H1 (cell line): ENCODE results near the gene UBE2D2. TPM values are rescaled to one million over a fixed set of nuclear protein-coding genes. Genes with fewer than 3 reads are reported as not detected.
A peak's percentile ranks its signal among the peaks of the same experiment; 100 is the strongest.

ENCODE experiments used
- CTCF ChIA-PET: fragments of 300-600 bp; sonication (Branson Sonifier 250); formaldehyde crosslinking; loops from one replicate; lab custom pipeline; 2021; ENCODE audit not compliant: partially characterized antibody; lab: Charles Lee
- POLR2A ChIA-PET: fragments of 300-600 bp; sonication (Branson Sonifier 250); formaldehyde crosslinking; loops from one replicate; lab custom pipeline; 2021; ENCODE audit warnings: inconsistent platforms; ENCODE audit not compliant: partially characterized antibody; lab: Charles Lee
- DNase-seq, 2 experiments: peaks; one replicate each; pipeline versions ENCODE4 v3.0.0 to v3.0.0-alpha.2; 2010 to 2022; ENCODE audit warnings: low spot score in 2 of 2, low read depth in 1 of 2, mixed read lengths in 1 of 2
- FAIRE-seq: peaks from 2 replicates; lab custom pipeline; 2011; peaks lifted over from hg19 to GRCh38; lab: Jason Lieb, UNC
- H2AFZ ChIP-seq: 2 replicates; pipeline ENCODE4 v1.8.1; 2012; ENCODE audit warnings: low read length, inconsistent platforms
- H2AK5ac ChIP-seq: 2 replicates; pipeline ENCODE4 v1.6.1; 2013; ENCODE audit warnings: low read depth, low read length
- H2BK120ac ChIP-seq: replicated peaks from 2 replicates; pipeline ENCODE3; 2013; ENCODE audit warnings: low read depth, low read length, inconsistent platforms
- H2BK12ac ChIP-seq: 2 replicates; pipeline ENCODE4 v1.6.1; 2013; ENCODE audit warnings: low read depth, low read length
- H2BK15ac ChIP-seq: 2 replicates; pipeline ENCODE4 v1.6.1; 2013; ENCODE audit warnings: low read length
- H2BK20ac ChIP-seq: 2 replicates; pipeline ENCODE4 v1.6.1; 2013; ENCODE audit warnings: low read length
- H2BK5ac ChIP-seq: 2 replicates; pipeline ENCODE4 v1.6.1; 2013; ENCODE audit warnings: low read depth, low read length
- H3K14ac ChIP-seq: 2 replicates; pipeline ENCODE4 v1.6.1; 2013; ENCODE audit warnings: inconsistent platforms; ENCODE audit not compliant: insufficient read length
- H3K18ac ChIP-seq: 2 replicates; pipeline ENCODE4 v1.6.1; 2013; ENCODE audit warnings: low read length; ENCODE audit errors: extremely low read depth
- H3K23ac ChIP-seq: 2 replicates; pipeline ENCODE4 v1.6.1; 2013; ENCODE audit warnings: inconsistent platforms; ENCODE audit not compliant: insufficient read length
- H3K23me2 ChIP-seq: 2 replicates; pipeline ENCODE4 v1.6.1; 2013; ENCODE audit warnings: low read depth, low read length
- H3K27ac ChIP-seq: 2 replicates; pipeline ENCODE4 v1.6.1; 2011; ENCODE audit warnings: low read depth, low read length, inconsistent platforms
- H3K27me3 ChIP-seq, 4 experiments: replicated peaks in 1 of 4; 1 replicate in 1 of 4; 2 replicates in 3 of 4; pipeline versions ENCODE4 v1.6.1 to v1.8.1; 2011 to 2013; ENCODE audit warnings: low read length in 3 of 4, mild to moderate bottlenecking in 3 of 4, inconsistent platforms in 2 of 4, mixed read lengths in 2 of 4, moderate library complexity in 1 of 4; ENCODE audit not compliant: control insufficient read depth in 3 of 4, insufficient read depth in 3 of 4; ENCODE audit errors: extremely low read depth in 1 of 4
- H3K36me3 ChIP-seq, 4 experiments: 2 replicates each; pipeline versions ENCODE4 v1.6.1 to v1.8.1; 2011 to 2013; ENCODE audit warnings: mild to moderate bottlenecking in 4 of 4, low read length in 3 of 4, moderate library complexity in 2 of 4, control low read depth in 1 of 4, inconsistent platforms in 1 of 4; ENCODE audit not compliant: insufficient read depth in 4 of 4, control insufficient read depth in 2 of 4
- H3K4ac ChIP-seq: replicated peaks from 2 replicates; pipeline ENCODE3; 2013; ENCODE audit warnings: low read length, low read depth, mixed read lengths, inconsistent platforms; ENCODE audit not compliant: insufficient read length
- H3K4me1 ChIP-seq, 4 experiments: replicated peaks in 1 of 4; 1 replicate in 1 of 4; 2 replicates in 3 of 4; pipeline versions ENCODE4 v1.6.1 to v1.8.1; 2011 to 2013; ENCODE audit warnings: low read length in 3 of 4, inconsistent platforms in 2 of 4, mixed read lengths in 1 of 4; ENCODE audit not compliant: insufficient read depth in 4 of 4, control insufficient read depth in 3 of 4
- H3K4me2 ChIP-seq, 2 experiments: 2 replicates each; pipeline versions ENCODE4 v1.6.1 to v1.8.1; 2011 to 2013; ENCODE audit warnings: low read depth in 2 of 2, low read length in 2 of 2, control low read depth in 1 of 2, inconsistent platforms in 1 of 2, mild to moderate bottlenecking in 1 of 2; ENCODE audit not compliant: insufficient read depth in 1 of 2
- H3K4me3 ChIP-seq, 4 experiments: fragments of 200-600, 300-600 bp in 1 of 4; sonication (generic), shearing (Covaris generic), sonication (Bioruptor Twin) in 1 of 4; 2 replicates each; pipeline versions ENCODE4 v1.5.1 to v1.8.1; 2011 to 2016; ENCODE audit warnings: low read length in 4 of 4, low read depth in 3 of 4, control low read depth in 2 of 4, inconsistent platforms in 2 of 4, mild to moderate bottlenecking in 2 of 4, mixed read lengths in 1 of 4, moderate library complexity in 1 of 4; ENCODE audit not compliant: insufficient read depth in 2 of 4; ENCODE audit errors: extremely low read depth in 1 of 4
- H3K56ac ChIP-seq: replicated peaks from 2 replicates; pipeline ENCODE3; 2013; ENCODE audit warnings: low read depth, mild to moderate bottlenecking, mixed read lengths, low read length, inconsistent platforms; ENCODE audit not compliant: insufficient read length
- H3K79me1 ChIP-seq: 2 replicates; pipeline ENCODE4 v1.6.1; 2013; ENCODE audit warnings: low read depth, low read length, control low read depth
- H3K79me2 ChIP-seq, 2 experiments: 2 replicates each; pipeline versions ENCODE4 v1.6.1 to v1.8.1; 2012 to 2013; ENCODE audit warnings: low read length in 2 of 2, mild to moderate bottlenecking in 2 of 2, inconsistent platforms in 1 of 2; ENCODE audit not compliant: insufficient read depth in 2 of 2, control insufficient read depth in 1 of 2
- H3K9ac ChIP-seq, 4 experiments: replicated peaks in 1 of 4; 1 replicate in 1 of 4; 2 replicates in 3 of 4; pipeline versions ENCODE4 v1.6.1 to v1.8.1; 2011 to 2013; ENCODE audit warnings: low read depth in 3 of 4, low read length in 3 of 4, control low read depth in 2 of 4, mild to moderate bottlenecking in 2 of 4, moderate library complexity in 2 of 4, inconsistent platforms in 1 of 4; ENCODE audit errors: extremely low read depth in 1 of 4
- H3K9me3 ChIP-seq, 2 experiments: 2 replicates each; pipeline versions ENCODE4 v1.6.1 to v1.8.1; 2012 to 2013; ENCODE audit warnings: mild to moderate bottlenecking in 2 of 2, moderate library complexity in 2 of 2, control low read depth in 1 of 2, inconsistent platforms in 1 of 2, low read depth in 1 of 2, low read length in 1 of 2, mixed read lengths in 1 of 2; ENCODE audit not compliant: insufficient read depth in 2 of 2
- H4K20me1 ChIP-seq, 2 experiments: replicated peaks in 1 of 2; 2 replicates each; pipeline versions ENCODE3 to v1.8.1; 2011 to 2013; ENCODE audit warnings: inconsistent platforms in 2 of 2, low read length in 2 of 2, mild to moderate bottlenecking in 1 of 2; ENCODE audit not compliant: insufficient read depth in 2 of 2, control insufficient read depth in 1 of 2
- H4K5ac ChIP-seq: 2 replicates; pipeline ENCODE4 v1.6.1; 2013; ENCODE audit warnings: low read length, low read depth, mixed read lengths, inconsistent platforms; ENCODE audit not compliant: insufficient read length
- H4K8ac ChIP-seq: 2 replicates; pipeline ENCODE4 v1.8.0; 2013; ENCODE audit warnings: mild to moderate bottlenecking, moderate library complexity, low read length, inconsistent platforms; ENCODE audit not compliant: insufficient read depth; ENCODE audit errors: extremely low read depth
- H4K91ac ChIP-seq: replicated peaks from 2 replicates; pipeline ENCODE3; 2013; ENCODE audit warnings: low read length, mixed read lengths, inconsistent platforms; ENCODE audit not compliant: insufficient read length
- CEBPB ChIP-seq: IDR thresholded peaks from 2 replicates; pipeline ENCODE4 v1.6.1; 2012; ENCODE audit warnings: low read depth, low read length
- EP300 ChIP-seq, 2 experiments: IDR thresholded peaks; 1 replicate in 1 of 2; 2 replicates in 1 of 2; pipeline ENCODE4 v1.6.1; 2011 to 2012; ENCODE audit warnings: low read depth in 2 of 2, low read length in 2 of 2, mild to moderate bottlenecking in 2 of 2, borderline replicate concordance in 1 of 2, inconsistent platforms in 1 of 2, moderate library complexity in 1 of 2
- RBBP5 ChIP-seq: IDR thresholded peaks from 2 replicates; pipeline ENCODE4 v1.7.1; 2012; ENCODE audit warnings: low read depth, mild to moderate bottlenecking, inconsistent platforms, low read length, moderate library complexity, borderline replicate concordance
- RFX5 ChIP-seq: IDR thresholded peaks from 2 replicates; pipeline ENCODE4 v1.6.1; 2011; ENCODE audit warnings: low read depth, low read length, improper control_type of control experiment, borderline replicate concordance
- SRF ChIP-seq: IDR thresholded peaks from 2 replicates; pipeline ENCODE4 v1.6.1; 2011; ENCODE audit warnings: mild to moderate bottlenecking, low read depth, low read length, moderate library complexity
- whole genome bisulfite sequencing, 2 experiments: shearing (Covaris generic) in 1 of 2; methylation state at CpG; one replicate each; pipeline versions ENCODE4 v1.1.6 to v1.1.7; 2013 to 2015; ENCODE audit warnings: low lambda C conversion rate in 2 of 2, mixed read lengths in 2 of 2, inconsistent platforms in 1 of 2, low coverage in 1 of 2, missing lambda C conversion rate in 1 of 2; ENCODE audit not compliant: insufficient replicate concordance in 2 of 2, insufficient coverage in 1 of 2, insufficient read length in 1 of 2; ENCODE audit errors: extremely low coverage in 1 of 2, missing lambda C conversion rate in 1 of 2; 5-methylcytosine and 5-hydroxymethylcytosine counted together
- polyA plus RNA-seq, 7 experiments: library from polyadenylated mRNA; depleted of rRNA in 3 of 7; stranded (reverse) in 5 of 7; unstranded in 2 of 7; fragments of >200 nt in 5 of 7; fragments of 200-250 nt in 2 of 7; gene quantifications; 1 replicate in 5 of 7; 2 replicates in 1 of 7; 4 replicates in 1 of 7; pipeline versions ENCODE4 v1.2.1 to v1.2.3, GENCODE V29; 2011 to 2013; ENCODE audit warnings: missing spikeins in 2 of 7, mixed read lengths in 2 of 7
- total RNA-seq: library from RNA; stranded (reverse); fragmentation: NEBNext Ultra II Directional; extraction: Animal tissue kit (Norgen Biotek cat#: 25700); gene quantifications from 2 replicates; pipeline ENCODE4 v1.2.1, GENCODE V29; 2021

Gene UBE2D2
- total and polyA plus RNA-seq, 2 of the 8 experiments (the other 6 are each of a cell fraction or from before 2014, with no cell fraction given) = 66.9 to 203 TPM

GRCh38 chr5:139638736-139639618, 77.8 kb downstream of the UBE2D2 start:
- Histone ChIP-seq H3K79me1 (no peaks in the 10 kb centered on the region; the same call in 1 of the 2 replicates), H3K36me3 (no peaks in the 10 kb centered on the region), H4K5ac (no peak overlapping the region), H2AK5ac (peak overlapping the region; percentile 92; the same call in 1 of the 2 replicates), H3K4me1 (peaks cover 29 to 68% (median 53%) of the 10 kb centered on the region in 4 experiments), H3K9me3 (no peaks in the 10 kb centered on the region), H3K79me2 (peaks cover 0 to 4% of the 10 kb centered on the region in 2 experiments; a peak in 1 of 4 replicates), H3K4me2 (peak overlapping the region; percentile 29 to 66; a peak in 1 of 4 replicates), H3K4me3 (peak overlapping the region in 1 of 4 experiments; percentile 66; a peak in 1 of 8 replicates), H4K8ac (peak overlapping the region; percentile 58; the same call in 1 of the 2 replicates), H3K9ac (no peak overlapping the region), H3K27ac (no peak overlapping the region), H2BK12ac (peak overlapping the region; percentile 88; the same call in 1 of the 2 replicates), H2BK20ac (peak overlapping the region; percentile 15; the same call in 1 of the 2 replicates), H4K20me1 (peaks cover 0 to 8% of the 10 kb centered on the region in 2 experiments), H3K56ac (no peak overlapping the region), H2BK15ac (peak overlapping the region; percentile 76), H2BK5ac (peak overlapping the region; percentile 68; the same call in 1 of the 2 replicates), H3K27me3 (no peaks in the 10 kb centered on the region; a peak in 2 of 7 replicates), H2BK120ac (no peak overlapping the region), H4K91ac (peak overlapping the region; percentile 75), H3K23ac (no peak overlapping the region), H3K23me2 (peaks cover 6% of the 10 kb centered on the region), H3K18ac (peak overlapping the region; percentile 75), H3K4ac (no peak overlapping the region), H3K14ac (no peak overlapping the region), H2AFZ (no peak overlapping the region)
- 59% methylated on average over 12 of the region's 12 CpGs; no CpG with 5 or more reads in 1 of the 2 experiments for WGBS, 2 experiments
- CTCF ChIA-PET = interaction anchor here (0.6 to 20.3 kb wide), 11 partner anchors 10 to 205 kb away, joined by 3 to 385 read pairs (median 7); partner anchors contain the start of gene CXXC5
- FAIRE-seq (no peak), DNase-seq (peak in 1 of 2 experiments; percentile 43)
- POLR2A ChIA-PET = interaction anchor here (0.7 to 9.8 kb wide), 12 partner anchors 11 to 130 kb away, joined by 3 to 212 read pairs (median 5); partner anchors contain the start of gene CXXC5
- TF ChIP-seq RFX5 = no peak
- no peak for TF ChIP-seq EP300 (IDR thresholded peaks at IDR 0.05; ENCODE audit: borderline replicate concordance in 1 of 2, low read depth in 2 of 2, low read length in 2 of 2)
- no peak for TF ChIP-seq CEBPB
- no peak for TF ChIP-seq RBBP5
- no peak for TF ChIP-seq SRF
